Trophoblast cell (in vitro differentiated cells and primary cell): ENCODE data around the gene ELL2. TPM values are rescaled to one million over a fixed set of nuclear protein-coding genes. Genes with fewer than 3 reads are reported as not detected.
A peak's percentile ranks its signal among the peaks of the same experiment; 100 is the strongest.

ENCODE experiments used
- DNase-seq, 2 donors: peaks; one replicate each; pipeline ENCODE4 v3.0.0-alpha.2; 2016
- H2AFZ ChIP-seq: 2 replicates; pipeline ENCODE4 v1.6.1; 2013; ENCODE audit warnings: low read length, moderate library complexity, mild to moderate bottlenecking; ENCODE audit not compliant: insufficient read depth, poor library complexity
- H2AK5ac ChIP-seq: 2 replicates; pipeline ENCODE4 v1.6.1; 2013; ENCODE audit warnings: mild to moderate bottlenecking, low read length
- H2BK120ac ChIP-seq: 2 replicates; pipeline ENCODE4 v1.6.1; 2013; ENCODE audit warnings: low read length, mild to moderate bottlenecking, moderate library complexity; ENCODE audit not compliant: insufficient read depth, poor library complexity
- H2BK12ac ChIP-seq: 2 replicates; pipeline ENCODE4 v1.6.1; 2013; ENCODE audit warnings: mild to moderate bottlenecking, low read length, moderate library complexity
- H2BK5ac ChIP-seq: 2 replicates; pipeline ENCODE4 v1.6.1; 2013; ENCODE audit warnings: low read length, low read depth, moderate library complexity, mild to moderate bottlenecking; ENCODE audit not compliant: poor library complexity
- H3K14ac ChIP-seq: 2 replicates; pipeline ENCODE4 v1.6.1; 2013; ENCODE audit warnings: mild to moderate bottlenecking, low read length
- H3K18ac ChIP-seq: 2 replicates; pipeline ENCODE4 v1.6.1; 2013; ENCODE audit warnings: mild to moderate bottlenecking, low read length
- H3K23ac ChIP-seq: 2 replicates; pipeline ENCODE4 v1.6.1; 2013; ENCODE audit warnings: low read length
- H3K27ac ChIP-seq: 2 replicates; pipeline ENCODE4 v1.5.1; 2013; ENCODE audit warnings: low read depth, mild to moderate bottlenecking, inconsistent platforms, low read length, moderate library complexity
- H3K27me3 ChIP-seq: 2 replicates; pipeline ENCODE4 v1.6.1; 2013; ENCODE audit warnings: inconsistent platforms, mild to moderate bottlenecking, low read length, moderate library complexity; ENCODE audit not compliant: insufficient read depth
- H3K36me3 ChIP-seq, 2 experiments: 1 replicate in 1 of 2; 2 replicates in 1 of 2; pipeline ENCODE4 v1.6.1; 2013; ENCODE audit warnings: low read length in 2 of 2, mild to moderate bottlenecking in 2 of 2, moderate library complexity in 1 of 2; ENCODE audit not compliant: insufficient read depth in 2 of 2, control insufficient read depth in 1 of 2
- H3K4ac ChIP-seq: 2 replicates; pipeline ENCODE4 v1.6.1; 2013; ENCODE audit warnings: low read depth, mild to moderate bottlenecking, low read length, moderate library complexity
- H3K4me1 ChIP-seq, 2 experiments: 1 replicate in 1 of 2; 2 replicates in 1 of 2; pipeline ENCODE4 v1.6.1; 2013; ENCODE audit warnings: low read length in 2 of 2, mild to moderate bottlenecking in 2 of 2, moderate library complexity in 1 of 2; ENCODE audit not compliant: insufficient read depth in 2 of 2, control insufficient read depth in 1 of 2
- H3K4me2 ChIP-seq: 2 replicates; pipeline ENCODE4 v1.6.1; 2013; ENCODE audit warnings: inconsistent platforms, mild to moderate bottlenecking, low read length, moderate library complexity
- H3K4me3 ChIP-seq: 2 replicates; pipeline ENCODE4 v1.5.1; 2013; ENCODE audit warnings: mild to moderate bottlenecking, low read depth, low read length, inconsistent platforms
- H3K79me1 ChIP-seq: one replicate; pipeline ENCODE4 v1.6.1; 2013; ENCODE audit warnings: low read length
- H3K79me2 ChIP-seq: 2 replicates; pipeline ENCODE4 v1.6.1; 2013; ENCODE audit warnings: low read length, mild to moderate bottlenecking; ENCODE audit not compliant: control insufficient read depth, insufficient read depth, poor library complexity
- H3K9ac ChIP-seq: 2 replicates; pipeline ENCODE4 v1.6.1; 2013; ENCODE audit warnings: mild to moderate bottlenecking, low read length
- H3K9me3 ChIP-seq: 2 replicates; pipeline ENCODE4 v1.6.1; 2013; ENCODE audit warnings: low read depth, mild to moderate bottlenecking, control low read depth, inconsistent platforms, low read length; ENCODE audit not compliant: insufficient read depth
- H4K12ac ChIP-seq: 2 replicates; pipeline ENCODE4 v1.6.1; 2013; ENCODE audit warnings: low read depth, mild to moderate bottlenecking, low read length, moderate library complexity
- H4K8ac ChIP-seq: 2 replicates; pipeline ENCODE4 v1.6.1; 2013; ENCODE audit warnings: low read depth, mild to moderate bottlenecking, low read length, moderate library complexity
- H4K91ac ChIP-seq: one replicate; pipeline ENCODE4 v1.6.1; 2013; ENCODE audit warnings: low read depth, mild to moderate bottlenecking, low read length, moderate library complexity
- whole genome bisulfite sequencing: extraction: QIAGEN DNeasy Blood & Tissue Kit; methylation state at CpG from one replicate; pipeline ENCODE4 v1.1.7; 2013; ENCODE audit warnings: missing lambda C conversion rate; ENCODE audit not compliant: insufficient read length, insufficient coverage; ENCODE audit errors: extremely low coverage; 5-methylcytosine and 5-hydroxymethylcytosine counted together
- polyA plus RNA-seq: library from polyadenylated mRNA; stranded (reverse); fragments of 200-250 nt; gene quantifications from 2 replicates; pipeline ENCODE4 v1.2.3, GENCODE V29; 2013

ELL2 gene
- polyA plus RNA-seq: 19.8 and 20.7 TPM in 2 replicates

DNA sequence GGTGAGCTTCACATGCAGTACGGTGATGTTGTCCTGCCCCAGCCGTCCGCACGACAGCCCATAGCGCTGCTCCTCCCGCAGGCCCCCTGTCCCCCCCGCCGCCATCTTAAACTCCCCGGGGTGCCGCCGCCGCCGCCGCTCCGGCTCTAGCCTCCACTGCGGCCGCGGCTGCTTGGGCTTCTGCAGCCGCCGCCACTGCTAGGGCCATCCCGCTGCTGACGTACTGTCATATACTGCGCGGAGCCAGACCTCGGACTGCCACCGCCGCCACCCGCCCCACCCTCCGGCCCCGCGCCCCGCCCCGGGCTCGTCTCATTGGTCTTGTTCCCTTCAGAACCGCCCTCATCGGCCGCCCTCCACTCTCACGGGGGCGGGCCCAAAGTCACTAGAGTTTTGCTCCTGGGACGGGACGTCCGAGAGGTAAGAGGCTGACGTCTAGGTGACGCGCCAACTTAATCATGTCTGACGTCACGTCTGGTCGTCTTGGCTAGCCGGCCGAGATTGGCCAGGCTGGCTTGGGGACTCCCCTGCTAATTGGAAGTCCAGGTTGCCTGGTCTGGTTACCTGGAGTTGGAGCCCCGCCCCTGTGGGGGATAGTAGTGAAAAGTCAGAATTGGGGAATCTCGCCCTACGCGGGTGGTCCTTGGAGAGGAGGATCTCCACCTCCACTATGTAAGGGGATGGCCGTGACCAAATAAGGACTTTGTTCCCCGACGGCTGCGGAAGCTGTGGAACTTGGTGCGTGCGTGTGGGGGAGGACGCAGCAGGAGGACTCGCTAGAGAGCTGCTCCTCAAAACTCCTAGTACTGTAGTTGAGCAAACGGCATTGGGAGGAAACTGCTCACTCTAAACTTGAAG, at the start of gene ELL2:
TSS of gene ELL2 (minus strand) at position 235 of the 858 bp plus-strand sequence. CDS start at position 105, 130 bp downstream.
- Histone ChIP-seq H3K27ac (peak within 1 kb of the TSS; percentile 68), H2BK5ac (peak within 1 kb of the TSS; percentile 81), H2AK5ac (no peak within 1 kb of the TSS), H3K27me3 (no peaks in the 10 kb centered on the region), H2BK120ac (peak within 1 kb of the TSS; percentile 70), H3K4me2 (peak within 1 kb of the TSS; percentile 84), H3K79me1 (peaks cover 15% of the 10 kb centered on the region), H3K9ac (peak within 1 kb of the TSS; percentile 86), H3K9me3 (no peaks in the 10 kb centered on the region), H3K36me3 (no peaks in the 10 kb centered on the region), H4K12ac (peak within 1 kb of the TSS; percentile 71), H3K4me3 (peak within 1 kb of the TSS; percentile 92), H3K4ac (peak within 1 kb of the TSS; percentile 42), H3K23ac (no peak within 1 kb of the TSS), H2AFZ (peak within 1 kb of the TSS; percentile 94), H3K4me1 (peaks cover 14 to 22% of the 10 kb centered on the region in 2 experiments), H3K14ac (peak within 1 kb of the TSS; percentile 94), H3K18ac (peak within 1 kb of the TSS; percentile 93), H2BK12ac (peak within 1 kb of the TSS; percentile 21), H4K91ac (peak within 1 kb of the TSS; percentile 64), H3K79me2 (peaks cover 11% of the 10 kb centered on the region), H4K8ac (peak within 1 kb of the TSS; percentile 72)
- no CpG with 5 or more reads among the region's 63 CpGs for WGBS
- peak; percentile 100 for DNase-seq

DNA sequence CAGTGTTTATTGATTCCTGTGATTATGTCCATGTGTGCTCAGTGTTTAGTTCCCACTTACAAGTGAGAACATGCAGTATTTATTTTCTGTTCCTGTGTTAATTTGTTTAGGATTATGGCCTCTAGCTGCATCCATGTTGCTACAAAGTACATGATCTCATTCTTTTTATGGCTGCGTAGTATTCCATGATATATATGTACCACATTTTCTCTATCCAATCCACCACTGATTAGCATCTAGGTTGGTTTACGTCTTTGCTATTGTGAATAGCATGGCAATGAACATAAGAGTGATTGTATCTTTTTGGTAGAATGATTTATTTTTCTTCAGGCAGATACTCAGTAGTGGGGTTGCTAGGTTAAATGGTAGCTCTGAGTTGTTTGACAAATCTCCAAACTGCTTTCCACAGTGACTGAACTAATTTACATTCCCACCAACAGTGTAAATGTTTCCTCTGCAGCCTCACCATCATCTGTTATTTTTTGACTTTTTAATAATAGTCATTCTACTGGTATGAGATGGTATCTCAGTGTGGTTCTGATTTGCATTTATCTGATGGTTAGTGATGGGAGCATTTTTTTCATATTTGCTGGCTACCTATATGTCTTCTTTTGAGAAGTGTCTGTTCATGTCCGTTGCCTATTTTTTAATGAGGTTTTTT, 47.5 kb upstream of the ELL2 start:
- H4K8ac ChIP-seq: no peak overlapping the region
- no peak overlapping the region for H3K18ac ChIP-seq
- H2BK120ac ChIP-seq: no peak overlapping the region
- H2BK12ac ChIP-seq: no peak overlapping the region
- H3K27ac ChIP-seq: no peak overlapping the region
- H2AK5ac ChIP-seq: no peak overlapping the region
- no peak overlapping the region for H3K4me3 ChIP-seq
- H2AFZ ChIP-seq: no peak overlapping the region
- no peak overlapping the region for H3K4me2 ChIP-seq
- H3K23ac ChIP-seq: no peak overlapping the region
- no peak overlapping the region for H3K9ac ChIP-seq
- no peaks in the 10 kb centered on the region for H3K9me3 ChIP-seq
- H3K27me3 ChIP-seq: no peaks in the 10 kb centered on the region
- peak in 1 of 2 donors; percentile 58 for DNase-seq
- H2BK5ac ChIP-seq: no peak overlapping the region
- WGBS: no CpG with 5 or more reads among the region's 3 CpGs
- H3K36me3 ChIP-seq: no peaks in the 10 kb centered on the region
- no peak overlapping the region for H4K91ac ChIP-seq
- H3K79me1 ChIP-seq: no peaks in the 10 kb centered on the region
- H3K14ac ChIP-seq: no peak overlapping the region
- no peak overlapping the region for H4K12ac ChIP-seq
- no peaks in the 10 kb centered on the region for H3K4me1 ChIP-seq
- no peak overlapping the region for H3K4ac ChIP-seq
- H3K79me2 ChIP-seq: no peaks in the 10 kb centered on the region

DNA sequence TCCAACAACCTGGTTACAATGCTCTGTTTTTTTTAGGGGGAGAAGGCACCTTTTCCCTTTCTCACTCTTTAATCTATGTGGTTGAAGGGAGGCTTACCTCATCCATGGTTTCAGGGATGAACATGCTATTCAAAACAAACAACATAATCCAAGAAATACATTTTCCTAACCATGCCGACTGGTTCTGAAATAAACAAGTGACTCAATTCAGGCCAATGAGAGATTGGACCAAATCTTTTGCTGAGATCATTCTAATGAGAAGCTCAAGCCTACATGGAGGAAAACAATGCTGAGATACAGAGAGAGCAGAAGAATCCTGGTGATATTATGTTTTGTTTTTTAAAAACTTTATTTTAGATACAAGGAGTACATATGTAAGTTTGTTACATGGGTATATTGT, 46.8 kb upstream of the ELL2 start:
- Histone ChIP-seq H3K9ac (no peak overlapping the region), H3K27ac (no peak overlapping the region), H3K23ac (no peak overlapping the region), H3K9me3 (no peaks in the 10 kb centered on the region), H3K4me2 (no peak overlapping the region), H2AK5ac (no peak overlapping the region), H4K8ac (no peak overlapping the region), H2BK5ac (no peak overlapping the region), H4K12ac (no peak overlapping the region), H3K79me2 (no peaks in the 10 kb centered on the region), H2BK120ac (no peak overlapping the region), H3K27me3 (no peaks in the 10 kb centered on the region), H3K36me3 (no peaks in the 10 kb centered on the region), H3K4me1 (no peaks in the 10 kb centered on the region), H3K4ac (no peak overlapping the region), H3K14ac (no peak overlapping the region), H2BK12ac (no peak overlapping the region), H2AFZ (no peak overlapping the region), H3K18ac (no peak overlapping the region), H4K91ac (no peak overlapping the region), H3K4me3 (no peak overlapping the region), H3K79me1 (no peaks in the 10 kb centered on the region)
- DNase-seq: no peak
- no CpG with 5 or more reads among the region's 1 CpG for WGBS

DNA sequence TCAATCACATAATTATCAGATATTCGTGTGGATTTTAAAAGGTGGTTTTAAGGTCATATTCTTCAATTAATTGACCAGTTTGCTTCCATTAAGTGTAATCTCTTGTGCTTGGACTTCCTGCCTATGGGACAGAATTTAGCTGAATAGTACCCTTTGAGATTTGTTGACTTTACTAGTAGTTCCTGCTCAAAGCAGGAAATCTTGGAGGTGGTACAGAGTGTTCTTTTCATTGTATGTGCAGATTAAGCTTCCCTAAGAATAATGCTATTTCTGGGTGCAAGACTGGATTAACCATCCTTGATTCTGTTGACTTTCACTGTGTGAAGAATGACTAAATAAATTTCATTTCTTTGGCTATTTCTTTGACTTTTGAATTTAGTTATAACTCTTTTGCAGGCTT, 45.4 kb upstream of the ELL2 start:
- no peak overlapping the region for H2BK12ac ChIP-seq
- H2BK120ac ChIP-seq: no peak overlapping the region
- H3K9ac ChIP-seq: no peak overlapping the region
- H3K23ac ChIP-seq: no peak overlapping the region
- no peaks in the 10 kb centered on the region for H3K9me3 ChIP-seq
- no peak overlapping the region for H3K4me3 ChIP-seq
- no peak overlapping the region for H2AFZ ChIP-seq
- no peaks in the 10 kb centered on the region for H3K79me1 ChIP-seq
- H3K4ac ChIP-seq: no peak overlapping the region
- no peak overlapping the region for H4K12ac ChIP-seq
- H3K36me3 ChIP-seq: no peaks in the 10 kb centered on the region
- no peaks in the 10 kb centered on the region for H3K79me2 ChIP-seq
- no peak overlapping the region for H3K14ac ChIP-seq
- no peak overlapping the region for H3K4me2 ChIP-seq
- WGBS: no CpG with 5 or more reads among the region's 1 CpG
- no peak overlapping the region for H2AK5ac ChIP-seq
- no peak for DNase-seq
- no peak overlapping the region for H4K91ac ChIP-seq
- H3K27ac ChIP-seq: no peak overlapping the region
- no peak overlapping the region for H3K18ac ChIP-seq
- H4K8ac ChIP-seq: no peak overlapping the region
- H3K27me3 ChIP-seq: no peaks in the 10 kb centered on the region
- H3K4me1 ChIP-seq: no peaks in the 10 kb centered on the region
- H2BK5ac ChIP-seq: no peak overlapping the region
